Smooth muscle cell of the pulmonary artery (primary cell): Measurements from ENCODE around the gene POU3F2. TPM values are rescaled to one million over a fixed set of nuclear protein-coding genes. Genes with fewer than 3 reads are reported as not detected.

Source experiments
- total RNA-seq: library from RNA; depleted of rRNA; stranded (reverse); fragments of >200 nt; gene quantifications from 2 replicates; pipeline ENCODE4 v1.2.3, GENCODE V29; 2014

Gene POU3F2
- not detected in 2 replicates for total RNA-seq

DNA sequence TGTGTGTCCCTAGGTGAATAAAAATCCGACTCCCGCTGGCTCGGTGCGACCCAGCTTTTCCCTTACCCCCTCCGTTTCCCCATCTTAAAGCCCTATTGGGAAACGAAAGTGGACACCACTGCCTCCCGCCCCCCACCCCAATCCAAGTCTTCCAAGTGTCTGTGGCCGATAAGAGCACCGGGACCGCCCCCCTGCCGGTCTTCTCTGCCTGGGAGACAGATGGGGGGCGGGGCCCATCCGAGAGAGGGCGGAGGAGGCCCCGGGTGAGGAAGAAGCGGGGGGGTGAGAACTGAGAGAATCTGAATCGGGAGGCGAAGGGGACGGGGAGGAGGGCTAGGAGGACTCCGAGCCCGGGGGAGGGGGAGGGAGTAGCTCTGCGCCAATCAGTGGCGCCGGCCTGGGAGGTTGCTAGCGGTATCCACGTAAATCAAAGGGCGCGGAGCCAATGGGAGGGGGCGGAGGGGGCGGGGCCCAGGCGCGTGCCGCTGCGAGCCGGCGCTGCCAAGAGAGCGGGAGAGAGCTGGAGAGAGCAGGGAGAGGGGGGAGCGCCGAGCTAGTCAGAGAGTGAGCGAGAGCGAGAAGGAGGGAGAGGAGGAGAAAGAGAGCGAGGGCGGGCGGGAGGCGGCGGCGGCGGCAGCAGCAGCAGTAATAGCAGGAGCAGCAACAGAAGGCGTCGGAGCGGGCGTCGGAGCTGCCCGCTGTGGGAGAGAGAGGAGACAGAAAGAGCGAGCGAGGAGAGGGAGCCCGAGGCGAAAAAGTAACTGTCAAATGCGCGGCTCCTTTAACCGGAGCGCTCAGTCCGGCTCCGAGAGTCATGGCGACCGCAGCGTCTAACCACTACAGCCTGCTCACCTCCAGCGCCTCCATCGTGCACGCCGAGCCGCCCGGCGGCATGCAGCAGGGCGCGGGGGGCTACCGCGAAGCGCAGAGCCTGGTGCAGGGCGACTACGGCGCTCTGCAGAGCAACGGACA is at the start of gene POU3F2:
TSS of gene POU3F2 (plus strand) at position 515 of the 972 bp plus-strand sequence. CDS start at position 815, 300 bp downstream.

Other genes starting within 250 kb of the POU3F2 start
- 16.8 and 21.3 TPM in 2 replicates for gene FBXL4, start 113.4 kb downstream of the POU3F2 start, total RNA-seq